ENCODE data around the gene SGPL1.

The SGPL1 gene

GRCh38 chr10:70828923-70829322 is 13.2 kb downstream of the SGPL1 start:
- Histone ChIP-seq H3K27ac (no peak overlapping the region), H3K4me3 (IDR thresholded peaks at IDR 0.05; ENCODE audit: insufficient read depth, low read depth, low read length) (no peak overlapping the region), H3K4me1 (ENCODE audit: low read depth, poor library complexity, severe bottlenecking) (no peaks in the 10 kb centered on the region), H3K79me2 (ENCODE audit: insufficient read depth, low read depth) (no peaks in the 10 kb centered on the region), H3K4me2 (no peak overlapping the region), H3K9ac (no peak overlapping the region), H2AFZ (ENCODE audit: low read depth) (no peak overlapping the region), H4K20me1 (ENCODE audit: insufficient read depth) (no peaks in the 10 kb centered on the region), H3K27me3 (ENCODE audit: insufficient read depth, low read depth) (no peaks in the 10 kb centered on the region), H3K36me3 (ENCODE audit: insufficient read depth) (no peaks in the 10 kb centered on the region)
- TF ChIP-seq, protein P1, sequence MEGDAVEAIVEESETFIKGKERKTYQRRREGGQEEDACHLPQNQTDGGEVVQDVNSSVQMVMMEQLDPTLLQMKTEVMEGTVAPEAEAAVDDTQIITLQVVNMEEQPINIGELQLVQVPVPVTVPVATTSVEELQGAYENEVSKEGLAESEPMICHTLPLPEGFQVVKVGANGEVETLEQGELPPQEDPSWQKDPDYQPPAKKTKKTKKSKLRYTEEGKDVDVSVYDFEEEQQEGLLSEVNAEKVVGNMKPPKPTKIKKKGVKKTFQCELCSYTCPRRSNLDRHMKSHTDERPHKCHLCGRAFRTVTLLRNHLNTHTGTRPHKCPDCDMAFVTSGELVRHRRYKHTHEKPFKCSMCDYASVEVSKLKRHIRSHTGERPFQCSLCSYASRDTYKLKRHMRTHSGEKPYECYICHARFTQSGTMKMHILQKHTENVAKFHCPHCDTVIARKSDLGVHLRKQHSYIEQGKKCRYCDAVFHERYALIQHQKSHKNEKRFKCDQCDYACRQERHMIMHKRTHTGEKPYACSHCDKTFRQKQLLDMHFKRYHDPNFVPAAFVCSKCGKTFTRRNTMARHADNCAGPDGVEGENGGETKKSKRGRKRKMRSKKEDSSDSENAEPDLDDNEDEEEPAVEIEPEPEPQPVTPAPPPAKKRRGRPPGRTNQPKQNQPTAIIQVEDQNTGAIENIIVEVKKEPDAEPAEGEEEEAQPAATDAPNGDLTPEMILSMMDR (conservative IDR thresholded peaks at IDR 0.05; ENCODE audit: low read depth, low read length) = no peak

GRCh38 chr10:70829543-70829942 is 13.8 kb downstream of the SGPL1 start:
- no peaks in the 10 kb centered on the region for H3K36me3 ChIP-seq (ENCODE audit: insufficient read depth)
- H2AFZ ChIP-seq (ENCODE audit: low read depth) = no peak overlapping the region
- no peak overlapping the region for H3K27ac ChIP-seq
- H3K79me2 ChIP-seq (ENCODE audit: insufficient read depth, low read depth) = no peaks in the 10 kb centered on the region
- no peak overlapping the region for H3K4me3 ChIP-seq (IDR thresholded peaks at IDR 0.05; ENCODE audit: insufficient read depth, low read depth, low read length)
- no peak overlapping the region for H3K4me2 ChIP-seq
- TF ChIP-seq, protein P1 (conservative IDR thresholded peaks at IDR 0.05; ENCODE audit: low read depth, low read length) = no peak
- no peaks in the 10 kb centered on the region for H4K20me1 ChIP-seq (ENCODE audit: insufficient read depth)
- H3K27me3 ChIP-seq (ENCODE audit: insufficient read depth, low read depth) = no peaks in the 10 kb centered on the region
- no peak overlapping the region for H3K9ac ChIP-seq
- no peaks in the 10 kb centered on the region for H3K4me1 ChIP-seq (ENCODE audit: low read depth, poor library complexity, severe bottlenecking)

- Histone ChIP-seq H2AFZ (ENCODE audit: low read depth) (no peak overlapping the region), H3K4me1 (ENCODE audit: low read depth, poor library complexity, severe bottlenecking) (no peaks in the 10 kb centered on the region), H4K20me1 (ENCODE audit: insufficient read depth) (no peaks in the 10 kb centered on the region), H3K27me3 (ENCODE audit: insufficient read depth, low read depth) (no peaks in the 10 kb centered on the region), H3K4me3 (IDR thresholded peaks at IDR 0.05; ENCODE audit: insufficient read depth, low read depth, low read length) (no peak overlapping the region), H3K27ac (no peak overlapping the region), H3K4me2 (no peak overlapping the region), H3K9ac (no peak overlapping the region), H3K79me2 (ENCODE audit: insufficient read depth, low read depth) (no peaks in the 10 kb centered on the region), H3K36me3 (ENCODE audit: insufficient read depth) (no peaks in the 10 kb centered on the region)
- TF ChIP-seq, protein P1 (conservative IDR thresholded peaks at IDR 0.05; ENCODE audit: low read depth, low read length) = no peak
These were observed 14.4 kb downstream of the SGPL1 start for GRCh38 chr10:70830164-70830563.

DNA sequence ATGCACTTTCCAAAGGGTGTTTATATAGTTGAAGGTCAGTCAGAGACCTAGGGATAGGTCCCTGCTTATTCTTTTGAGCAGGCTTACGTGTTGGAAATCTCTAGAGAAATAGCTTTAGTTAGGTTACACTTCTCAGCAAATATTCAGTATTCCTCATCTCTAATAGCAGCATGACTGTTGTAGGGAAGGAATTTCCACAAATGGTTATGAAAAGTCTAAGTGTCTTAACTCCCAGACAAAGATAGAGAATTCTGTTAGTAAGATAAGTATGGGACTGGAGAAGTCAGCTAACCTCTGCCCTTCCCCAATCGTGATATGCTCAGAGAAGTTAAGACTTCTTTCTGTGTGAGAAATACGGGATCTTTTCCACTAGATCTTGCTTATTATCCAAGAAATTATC is 16.5 kb downstream of the SGPL1 start:
- H3K4me1 ChIP-seq (ENCODE audit: low read depth, poor library complexity, severe bottlenecking) = no peaks in the 10 kb centered on the region
- H3K27me3 ChIP-seq (ENCODE audit: insufficient read depth, low read depth) = no peaks in the 10 kb centered on the region
- H3K4me3 ChIP-seq (IDR thresholded peaks at IDR 0.05; ENCODE audit: insufficient read depth, low read depth, low read length) = no peak overlapping the region
- TF ChIP-seq, protein P1 (conservative IDR thresholded peaks at IDR 0.05; ENCODE audit: low read depth, low read length) = no peak
- H3K36me3 ChIP-seq (ENCODE audit: insufficient read depth) = no peaks in the 10 kb centered on the region
- H3K9ac ChIP-seq = no peak overlapping the region
- H3K79me2 ChIP-seq (ENCODE audit: insufficient read depth, low read depth) = no peaks in the 10 kb centered on the region
- no peaks in the 10 kb centered on the region for H4K20me1 ChIP-seq (ENCODE audit: insufficient read depth)
- H3K4me2 ChIP-seq = no peak overlapping the region
- no peak overlapping the region for H2AFZ ChIP-seq (ENCODE audit: low read depth)
- no peak overlapping the region for H3K27ac ChIP-seq
